HG02610 (cell line): ENCODE results near the gene CRYBG1.

Experiments
- ATAC-seq: cut with Tn5 transposase; IDR thresholded peaks from one replicate; pipeline ENCODE4 v1.9.1; 2021; ENCODE audit warnings: mild to moderate bottlenecking, moderate library complexity; ENCODE audit not compliant: unreplicated experiment

Gene CRYBG1

DNA sequence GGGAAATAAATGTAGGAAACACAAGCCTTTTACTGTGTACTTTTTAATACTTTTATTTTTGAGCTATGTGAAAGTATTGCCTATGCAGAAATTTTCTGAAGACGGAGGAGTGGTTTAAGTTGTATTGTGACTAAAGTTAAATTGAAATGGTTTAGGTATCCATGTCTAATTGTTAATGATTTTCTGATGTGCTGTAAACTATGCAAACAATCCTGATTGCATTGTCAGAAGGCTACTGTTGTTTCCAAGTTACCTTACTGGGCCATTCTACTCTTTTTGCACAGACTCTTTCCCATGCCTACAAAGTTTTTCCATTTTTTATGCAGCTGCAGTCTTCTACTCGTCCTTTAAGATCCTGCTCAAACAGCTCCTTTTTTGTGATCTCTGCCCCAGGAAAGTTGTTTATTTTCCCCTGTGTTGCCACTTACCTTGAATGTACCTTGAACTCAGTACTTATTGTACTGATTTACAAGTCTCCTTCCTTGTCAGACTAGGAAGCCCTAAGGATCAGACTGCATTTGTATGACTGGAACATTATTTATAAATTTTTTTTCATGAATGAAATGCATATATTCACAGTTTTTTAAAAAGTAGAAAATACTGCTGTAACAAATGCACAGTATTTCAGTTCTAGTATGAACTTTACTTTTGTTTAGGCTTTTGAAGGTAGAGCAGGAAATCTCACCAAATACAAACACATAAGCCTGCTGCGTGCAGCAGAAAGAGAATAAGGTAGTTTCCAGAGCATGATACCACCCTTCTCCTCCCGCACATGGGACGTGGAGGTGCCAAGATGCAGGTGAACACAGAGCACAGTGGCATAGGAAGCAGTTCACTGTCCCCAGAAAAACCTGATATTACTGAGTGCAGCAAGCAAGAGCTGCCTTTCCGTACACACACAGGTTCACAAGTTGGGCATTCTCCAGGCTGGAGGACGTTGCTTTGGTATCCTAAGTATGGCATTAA is 97.8 kb downstream of the CRYBG1 start:
- no peak for ATAC-seq

DNA sequence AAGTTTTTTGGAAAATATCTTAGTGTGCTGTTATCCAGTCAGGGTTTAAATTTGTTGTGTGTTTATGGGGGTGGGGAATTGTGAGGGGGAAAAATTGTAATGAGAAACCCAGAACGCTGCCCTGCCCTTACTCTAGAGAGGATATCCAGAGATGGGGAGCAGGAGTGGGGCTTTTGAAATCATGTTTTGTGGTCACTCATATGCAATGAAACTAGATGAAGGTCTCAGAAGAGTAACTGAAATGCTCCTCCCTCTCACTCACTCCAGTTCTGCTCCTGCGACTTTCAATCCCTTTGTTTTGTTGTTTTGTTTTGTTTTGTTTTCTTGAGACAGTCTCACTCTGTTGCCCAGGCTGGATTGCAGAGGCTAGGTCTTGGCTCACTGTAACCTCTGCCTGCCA is 100.0 kb downstream of the CRYBG1 start:
- no peak for ATAC-seq

DNA sequence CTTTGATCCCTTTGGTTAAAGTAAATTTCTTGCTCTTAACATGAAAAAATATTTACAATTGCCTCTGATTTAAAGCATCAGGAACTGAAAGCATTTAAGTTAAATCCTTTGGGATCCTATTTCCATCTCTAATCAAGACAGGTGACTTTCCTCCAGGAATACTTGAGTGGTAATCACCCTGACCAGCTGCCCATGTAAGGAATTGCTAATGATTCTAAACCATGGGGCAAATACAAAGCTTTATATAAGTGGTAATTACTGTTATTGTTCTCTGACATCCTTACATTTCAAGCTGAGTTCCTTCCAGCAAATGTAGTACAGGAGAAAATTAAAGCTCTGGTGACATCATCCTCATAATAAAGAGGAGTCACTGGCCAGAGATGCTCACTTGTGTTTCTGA is 100.6 kb downstream of the CRYBG1 start:
- ATAC-seq = no peak

DNA sequence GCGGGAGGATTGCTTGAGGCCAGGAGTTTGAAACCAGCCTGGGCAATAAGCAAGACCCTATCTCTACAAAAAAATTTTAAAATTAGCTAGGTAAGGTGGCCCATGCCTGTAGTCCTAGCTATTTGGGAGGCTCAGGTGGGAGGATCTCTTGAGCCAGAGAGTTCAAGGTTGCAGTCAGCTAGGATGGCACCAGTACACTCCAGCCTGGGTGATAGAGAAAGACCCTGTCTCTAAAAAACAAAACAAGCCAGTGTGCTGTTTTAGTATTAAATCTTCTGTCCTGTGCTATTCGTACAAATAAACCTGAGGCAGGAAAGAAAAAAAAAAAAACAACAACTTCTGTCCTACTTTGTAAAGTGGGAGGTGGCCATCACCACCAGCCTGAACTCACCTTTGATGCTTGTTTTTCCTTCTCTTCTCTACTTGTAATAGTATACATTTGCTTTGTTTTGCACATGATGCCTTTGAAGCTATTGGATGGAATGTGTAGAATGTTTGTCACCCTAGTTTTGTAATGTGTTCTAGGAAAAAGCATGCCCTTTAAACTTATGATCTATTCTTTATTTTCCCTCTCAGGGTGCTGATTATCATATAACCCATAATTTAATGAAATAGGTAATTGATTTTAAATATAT is 102.5 kb downstream of the CRYBG1 start:
- no peak for ATAC-seq

DNA sequence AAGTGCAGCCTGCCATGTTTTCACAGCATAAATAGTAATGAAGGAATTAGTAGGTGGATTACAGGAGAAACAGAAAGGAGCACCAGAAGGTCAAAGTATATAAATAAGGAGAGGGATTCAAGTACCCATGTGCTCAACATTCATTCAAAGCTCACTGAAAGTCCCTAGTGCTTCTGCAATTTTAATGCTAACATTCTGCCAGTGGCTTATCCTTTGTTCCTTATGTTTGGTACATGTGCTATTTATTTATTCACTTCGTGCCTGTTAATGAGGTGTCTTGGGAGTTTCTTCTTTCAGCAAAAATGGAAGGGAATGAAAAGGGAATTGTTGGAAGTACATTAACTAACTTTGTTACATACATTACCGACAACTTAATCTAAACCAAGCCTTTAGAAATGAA is 105.7 kb downstream of the CRYBG1 start:
- ATAC-seq = no peak

DNA sequence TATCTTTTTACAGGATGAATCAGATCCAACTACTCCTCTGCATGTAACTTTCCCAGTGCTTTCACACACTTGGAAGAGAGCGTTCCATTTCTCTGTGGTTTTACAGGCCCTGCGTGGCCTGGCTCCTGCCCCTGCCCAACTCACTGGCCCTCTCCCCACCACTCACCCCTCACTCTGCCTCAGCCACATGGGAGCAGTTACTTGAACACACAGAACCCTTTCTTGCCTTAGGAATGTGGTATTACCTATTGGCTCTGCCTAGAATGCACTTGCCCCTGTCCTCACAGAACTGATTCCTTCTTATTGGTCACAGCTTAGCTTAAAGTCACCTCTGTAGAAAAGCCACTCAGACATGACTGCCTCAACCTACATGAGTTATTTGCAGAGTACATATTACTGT is 108.4 kb downstream of the CRYBG1 start:
- ATAC-seq = no peak

DNA sequence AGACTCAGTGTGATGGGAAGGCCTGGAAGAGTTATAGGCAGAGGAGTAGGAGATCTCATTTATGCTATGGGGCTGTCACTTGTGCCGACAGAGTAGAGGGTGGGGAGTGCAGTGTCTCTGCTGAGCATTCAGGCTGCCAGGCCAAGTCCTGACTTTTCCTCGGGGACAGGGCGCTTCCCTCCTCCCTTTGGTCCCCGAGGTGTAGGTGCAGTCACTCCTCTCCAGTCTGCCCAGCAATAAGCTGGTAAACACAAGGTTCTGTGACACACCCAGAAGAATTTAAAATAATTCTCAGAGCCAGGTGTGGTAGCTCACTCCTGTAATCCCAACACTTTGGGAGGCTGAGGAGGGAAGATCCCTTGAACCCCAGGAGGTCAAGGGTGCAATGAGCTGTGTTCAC is 109.4 kb downstream of the CRYBG1 start:
- ATAC-seq = no peak

DNA sequence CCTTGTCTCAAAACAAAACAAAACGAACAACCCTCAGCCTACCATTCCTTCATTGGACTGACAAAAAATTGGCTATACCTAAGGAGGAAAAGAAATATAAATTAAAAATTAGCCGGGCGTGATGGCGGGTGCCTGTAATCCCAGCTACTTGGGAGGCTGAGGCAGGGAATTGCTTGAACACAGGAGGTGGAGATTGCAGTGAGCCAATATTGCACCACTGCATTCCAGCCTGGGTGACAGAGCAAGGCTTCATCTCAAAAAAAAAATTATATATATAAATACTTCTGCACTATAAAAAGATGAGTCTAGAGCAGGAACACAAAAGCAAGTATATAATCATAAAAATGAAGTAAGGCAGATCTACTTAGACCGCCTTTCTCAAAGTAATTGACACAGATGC is 109.8 kb downstream of the CRYBG1 start:
- ATAC-seq = no peak

DNA sequence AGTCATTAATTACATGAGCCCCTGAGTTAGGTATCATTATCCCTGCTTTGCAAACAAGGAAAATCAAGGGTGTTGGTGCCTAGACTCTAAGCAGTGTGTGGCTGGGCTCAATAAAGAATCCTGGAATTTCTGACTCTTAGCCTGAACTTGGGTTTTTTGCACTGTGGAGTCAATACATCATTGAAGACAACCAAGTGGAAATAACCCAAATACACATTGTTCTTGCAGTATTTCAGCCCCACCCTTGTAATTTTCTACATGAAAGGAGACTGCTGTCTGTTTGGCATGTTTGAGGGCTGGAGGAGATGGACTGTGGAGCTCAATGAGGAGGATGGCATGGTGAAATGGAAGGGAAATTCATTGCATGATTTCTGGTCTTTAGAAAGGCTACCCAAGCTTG is 110.3 kb downstream of the CRYBG1 start:
- ATAC-seq = no peak

DNA sequence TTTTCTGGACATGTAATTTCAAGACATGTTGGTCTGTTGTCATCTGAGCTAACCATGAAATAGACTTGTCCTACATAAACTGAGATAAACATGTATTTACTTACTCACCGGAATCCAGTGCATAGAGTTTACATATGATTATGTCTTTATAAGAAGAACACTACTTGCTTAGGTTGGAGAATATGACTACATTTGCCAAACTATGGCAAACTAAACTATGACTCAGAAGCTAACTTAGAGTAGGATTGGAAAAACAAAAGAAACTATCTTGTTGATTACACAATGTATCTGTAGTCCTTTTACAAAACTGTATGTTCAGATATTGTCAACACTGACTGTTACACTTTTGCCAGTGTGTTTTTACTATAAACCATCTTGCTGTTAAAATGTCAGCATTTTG is 113.3 kb downstream of the CRYBG1 start:
- ATAC-seq = no peak

DNA sequence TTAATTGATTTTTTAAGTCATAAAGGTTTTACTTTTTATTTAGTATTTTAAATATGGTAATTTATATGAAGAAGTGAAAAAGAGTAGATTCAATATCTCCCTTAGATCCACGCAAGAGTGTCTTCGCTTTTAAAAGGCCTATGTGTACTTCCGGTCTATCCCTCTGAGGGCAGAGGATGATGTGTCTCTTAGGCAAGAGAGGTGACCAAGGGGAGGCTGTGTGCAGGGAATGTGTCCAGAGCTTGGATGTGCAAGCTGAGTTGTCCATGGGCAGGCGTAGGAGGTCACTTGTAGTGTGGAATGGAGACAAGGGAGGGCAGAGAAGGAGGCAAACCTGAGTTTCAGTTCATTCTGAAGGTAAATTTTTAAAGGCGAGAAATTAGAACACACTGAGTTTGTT is 113.9 kb downstream of the CRYBG1 start:
- ATAC-seq = no peak

DNA sequence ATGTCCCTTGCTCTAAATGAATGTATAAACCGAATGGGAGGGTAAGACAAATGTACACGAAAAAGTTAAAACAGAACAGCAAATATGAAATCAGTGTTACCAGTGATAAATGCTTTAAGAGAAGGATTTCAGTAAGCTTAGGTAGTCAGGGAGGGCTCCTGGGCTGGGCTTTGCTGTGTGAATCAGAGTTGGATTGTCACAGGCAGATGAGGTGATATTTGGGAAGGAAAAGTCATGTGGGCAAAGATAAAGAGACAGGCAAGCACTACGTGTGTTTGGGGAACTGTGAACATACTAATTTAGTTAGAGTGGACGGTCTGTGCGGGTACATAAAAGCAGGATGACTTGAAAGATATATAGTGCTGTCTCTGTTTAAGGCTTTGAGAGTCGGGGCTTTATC is 114.8 kb downstream of the CRYBG1 start:
- no peak for ATAC-seq

DNA sequence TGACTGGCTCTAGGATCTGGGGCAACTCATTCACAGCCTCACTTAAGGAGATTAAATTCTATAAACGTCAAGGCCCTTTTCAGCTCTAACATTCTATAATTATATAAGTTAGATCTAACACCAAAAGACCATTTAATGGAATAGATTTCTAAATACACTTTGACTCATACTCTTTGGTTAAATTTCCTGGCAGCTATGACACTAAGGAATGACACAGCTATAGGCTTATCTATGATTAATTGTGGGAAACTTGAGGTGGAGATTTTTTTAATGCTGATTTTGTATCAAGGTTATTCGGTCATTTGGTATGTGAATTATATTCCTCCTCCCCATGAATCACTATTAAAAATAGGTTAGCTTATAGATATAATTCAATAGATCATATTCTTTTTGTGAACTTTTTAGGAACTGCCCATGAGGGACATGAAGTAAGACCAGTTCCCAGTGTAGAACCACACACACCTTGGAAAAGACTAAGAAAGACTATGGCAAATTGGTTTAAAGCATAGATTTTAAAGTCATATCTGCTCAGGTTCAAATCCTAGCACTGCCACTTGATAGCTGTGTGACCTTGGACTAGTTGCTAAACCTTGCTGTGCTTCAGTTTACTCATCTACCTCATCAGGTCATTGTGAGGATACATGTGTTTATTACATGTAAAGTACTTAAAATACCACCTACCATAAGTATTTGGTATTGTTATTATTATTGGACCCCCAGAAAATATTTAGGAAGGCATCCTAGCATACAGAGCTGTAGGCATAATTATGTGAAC is 116.0 kb downstream of the CRYBG1 start:
- no peak for ATAC-seq

DNA sequence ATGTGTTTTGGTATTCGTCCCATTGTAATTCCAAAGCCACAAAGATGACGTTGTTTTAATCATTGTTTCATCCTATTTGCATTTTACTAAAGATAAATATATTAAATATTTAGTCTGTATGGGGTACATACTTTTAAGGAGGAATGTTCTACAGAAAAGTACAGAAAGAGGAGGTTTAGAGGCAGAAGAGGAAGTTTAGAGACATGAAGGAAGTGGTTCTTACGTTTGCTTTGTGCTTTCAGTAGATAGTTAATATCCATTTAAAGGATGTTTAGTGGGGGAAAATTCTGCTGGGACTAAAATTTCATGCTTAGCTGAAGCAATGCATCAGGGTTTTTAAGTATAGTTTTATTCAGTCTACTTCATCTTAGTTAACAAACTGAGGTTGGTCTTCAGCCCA is 116.6 kb downstream of the CRYBG1 start:
- no peak for ATAC-seq

DNA sequence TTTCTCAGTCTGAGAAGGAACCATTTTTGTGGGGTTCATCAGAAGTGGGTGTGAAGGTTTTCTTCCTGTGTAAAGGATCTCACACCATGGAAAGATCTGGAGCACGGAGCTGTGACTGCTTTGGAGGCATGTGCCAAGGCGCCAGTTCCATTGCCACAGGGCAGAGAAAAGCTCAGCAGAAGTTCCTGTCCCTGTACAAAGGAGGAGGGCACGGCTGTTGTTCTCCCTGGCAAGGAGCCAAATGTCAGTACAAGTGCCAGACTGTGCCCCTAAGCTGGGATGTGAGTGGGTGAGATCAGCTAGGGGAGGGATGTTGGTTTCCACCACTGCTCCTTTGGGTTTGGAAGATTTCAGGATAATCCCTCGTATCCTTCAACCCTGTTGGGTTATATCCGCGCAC is 117.3 kb downstream of the CRYBG1 start:
- ATAC-seq = no peak

DNA sequence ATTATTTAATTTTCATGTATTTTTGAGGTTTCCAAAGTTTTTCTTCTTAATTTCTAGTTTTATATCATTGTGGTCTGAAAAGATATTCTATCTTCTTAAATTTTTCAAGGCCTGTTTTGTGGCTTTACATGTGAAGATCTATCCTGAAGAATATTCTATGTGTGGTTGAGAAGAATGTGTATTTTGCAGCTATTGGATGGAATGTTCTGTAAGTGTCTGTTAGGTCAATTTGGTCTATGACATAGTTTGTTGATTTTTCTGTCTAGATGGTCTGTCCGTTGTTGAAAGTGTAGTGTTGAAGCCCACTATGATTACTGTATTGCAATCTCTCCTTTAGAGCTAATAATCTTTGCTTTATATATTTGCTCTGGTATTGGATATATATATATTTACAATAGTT is 125.7 kb downstream of the CRYBG1 start:
- ATAC-seq = no peak

DNA sequence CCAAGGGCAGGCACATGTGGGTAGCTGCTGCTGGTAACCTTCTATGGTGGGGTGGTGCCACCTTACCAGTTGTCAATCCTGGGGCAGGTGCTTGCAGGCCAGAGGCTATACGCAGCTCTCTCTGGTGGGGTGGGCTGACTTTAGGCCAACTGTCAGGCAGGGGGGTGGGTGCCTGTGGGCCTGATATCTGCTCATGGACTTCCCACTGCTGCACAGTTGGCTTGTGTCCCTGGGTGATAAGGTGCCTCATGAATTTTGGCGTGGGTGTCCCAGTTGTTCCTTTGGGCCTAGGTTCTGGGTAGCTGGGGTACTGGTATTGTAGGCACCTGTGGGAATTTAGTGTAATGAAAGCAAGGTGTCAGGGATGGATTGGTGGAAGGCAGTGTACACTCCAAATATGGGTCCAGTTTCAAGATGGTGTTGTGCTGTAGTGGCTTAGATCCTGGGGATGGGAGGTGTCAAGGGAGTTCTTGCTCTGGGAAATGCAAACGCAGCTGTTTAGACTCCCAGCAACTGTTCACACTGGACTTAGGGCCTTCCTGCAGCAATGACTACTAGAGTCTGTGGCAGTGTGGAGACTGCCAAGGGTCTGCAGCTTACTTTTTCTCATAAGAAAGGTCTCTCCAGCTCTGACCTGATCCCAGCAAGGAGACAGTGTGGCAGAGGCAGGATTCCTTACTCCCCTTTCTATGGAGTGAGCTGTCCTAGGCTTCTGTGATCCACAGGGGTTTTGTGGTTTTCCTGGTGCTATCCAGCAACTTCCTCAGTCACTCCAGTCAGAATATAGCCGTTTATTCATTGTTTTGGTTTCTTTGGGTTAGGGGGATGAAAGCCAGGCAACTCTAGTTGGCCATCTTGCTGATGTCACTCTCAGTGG is 128.2 kb downstream of the CRYBG1 start:
- ATAC-seq = no peak

DNA sequence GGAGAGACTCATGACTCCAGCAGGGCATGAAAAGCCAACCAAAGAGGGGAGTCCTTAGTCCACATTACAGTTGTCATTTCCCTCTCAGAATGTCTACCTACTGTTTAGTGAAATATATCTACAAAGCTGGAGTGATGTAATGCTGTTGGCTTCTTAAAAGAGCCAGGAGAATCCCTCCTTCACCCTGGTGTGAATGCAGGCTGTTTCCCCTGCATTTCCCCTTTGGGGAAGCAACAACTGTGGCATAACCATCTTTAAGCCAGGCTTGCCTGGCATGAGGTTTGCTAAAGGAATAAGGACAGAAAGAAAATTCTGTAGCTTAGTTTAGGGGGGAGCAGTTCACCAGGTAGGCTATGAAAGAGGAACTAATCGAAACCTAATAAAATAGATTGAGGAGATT is 129.5 kb downstream of the CRYBG1 start:
- no peak for ATAC-seq

DNA sequence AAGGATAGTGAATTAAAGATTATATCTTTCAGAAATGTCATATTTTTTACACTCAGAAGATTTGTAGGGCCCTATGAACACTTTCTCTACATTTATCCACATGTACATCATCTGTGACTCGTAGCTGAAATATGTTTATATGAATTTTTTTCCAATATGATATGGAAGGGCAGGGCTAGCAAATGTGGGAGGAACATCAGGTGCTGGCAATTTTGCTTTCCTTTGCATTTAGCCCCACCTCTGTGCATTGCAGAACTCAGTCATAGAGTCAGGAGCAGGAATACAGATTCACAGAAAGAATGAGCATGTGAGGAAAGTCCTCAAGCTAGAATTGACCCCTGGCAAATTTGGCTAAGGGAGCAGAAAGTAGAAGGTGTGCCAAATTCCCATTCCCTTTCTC is 129.9 kb downstream of the CRYBG1 start:
- no peak for ATAC-seq

DNA sequence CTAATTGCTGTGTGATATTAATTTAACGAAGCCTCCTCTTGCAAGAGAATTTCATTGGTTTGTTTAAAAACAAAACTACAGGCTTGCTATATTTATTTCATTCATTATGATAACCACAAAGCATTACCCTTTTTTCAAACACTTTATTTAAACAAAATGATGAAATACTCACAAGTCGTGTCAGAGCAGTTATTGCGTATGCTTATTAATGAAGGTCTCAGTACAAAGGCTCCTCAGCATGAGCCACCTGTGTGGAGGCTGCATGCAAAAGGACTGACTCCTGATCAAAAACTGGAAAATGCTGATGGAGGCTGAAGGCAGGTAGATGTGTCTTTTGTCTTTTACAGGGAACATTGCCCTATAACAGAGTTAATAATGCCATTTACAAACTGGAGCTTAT is 130.5 kb downstream of the CRYBG1 start:
- ATAC-seq = no peak

DNA sequence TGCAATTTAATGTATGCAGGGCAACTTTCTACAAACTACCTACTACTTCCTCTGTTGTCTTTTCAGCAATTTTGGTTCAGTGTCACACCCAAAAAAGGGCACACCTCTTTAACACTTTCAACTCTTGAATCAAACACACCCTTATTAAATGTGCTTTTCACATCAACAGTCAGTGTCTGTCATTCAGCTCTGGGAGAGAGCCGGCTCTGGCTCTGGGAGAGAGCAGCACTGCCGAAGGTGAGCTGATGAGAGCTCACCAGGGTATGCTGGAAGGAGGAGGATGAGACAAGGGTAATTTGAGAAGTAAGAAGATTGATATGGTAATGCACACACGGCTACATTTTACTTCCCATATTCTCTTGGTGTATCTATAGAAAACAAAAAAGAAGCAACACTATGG is 134.5 kb downstream of the CRYBG1 start:
- ATAC-seq = no peak
